HG02798 (cell line): ENCODE measurements around the gene SRSF10.
"Not testable (repeated sequence)": the region's sequence is repeated elsewhere in the genome, so short reads cannot be mapped to it uniquely, and the experiment has no call there.

Experiments
- ATAC-seq: cut with Tn5 transposase; IDR thresholded peaks from one replicate; pipeline ENCODE4 v1.9.1; 2021; ENCODE audit warnings: mild to moderate bottlenecking; ENCODE audit not compliant: unreplicated experiment, poor library complexity

SRSF10 gene

GRCh38 chr1:23959461-23960290 lies 20.5 kb downstream of the SRSF10 start, which contains the start of gene PNRC2:
Gene PNRC2 (plus strand): TSS chr1:23959828. CDS start chr1:23961458, 1,630 bp downstream.
- ATAC-seq = peak; percentile 87

- peak; percentile 61 for ATAC-seq
Observed at GRCh38 chr1:23958810-23959460, 21.2 kb downstream of the SRSF10 start.

GRCh38 chr1:23958040-23958809 lies 21.9 kb downstream of the SRSF10 start:
- ATAC-seq = not testable (repeated sequence)

GRCh38 chr1:23957096-23957495 lies 23.0 kb downstream of the SRSF10 start:
- ATAC-seq = no peak

- ATAC-seq = no peak
Observed at GRCh38 chr1:23953020-23953419, 27.1 kb downstream of the SRSF10 start.

- no peak for ATAC-seq
Observed at GRCh38 chr1:23947366-23947765, 32.8 kb downstream of the SRSF10 start.

DNA sequence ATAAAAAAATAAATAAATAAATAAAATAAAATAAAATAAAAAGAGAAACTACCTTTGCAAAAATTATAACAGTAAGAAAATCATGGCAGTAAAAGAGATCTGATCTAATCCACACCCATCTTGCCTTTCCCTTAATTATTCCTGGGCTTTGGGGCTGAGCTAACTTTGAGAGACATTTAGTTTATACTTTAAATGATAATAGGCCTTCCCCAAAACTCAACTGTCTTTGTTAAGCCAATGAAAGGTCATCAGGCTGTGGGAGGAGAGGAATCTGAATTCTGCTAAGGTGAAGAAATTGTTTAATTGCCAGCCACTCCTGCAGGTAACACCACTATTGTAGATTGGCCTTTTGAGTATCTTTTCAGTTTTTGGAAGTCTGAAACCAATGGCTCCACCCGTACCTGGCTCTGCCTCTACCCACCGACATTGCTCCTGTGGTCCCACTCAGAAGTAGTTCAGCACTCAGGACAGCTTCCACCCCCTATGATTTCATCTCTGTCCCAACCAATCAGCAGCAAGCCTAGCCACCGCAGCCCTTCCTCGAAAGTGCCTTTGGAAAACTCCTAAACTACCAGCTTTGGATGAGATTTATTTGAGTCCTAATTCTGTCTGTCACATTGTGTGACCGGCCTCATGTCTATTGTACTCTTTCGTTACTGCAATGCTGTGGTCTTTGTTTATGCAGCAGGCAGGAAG lies 43.5 kb downstream of the SRSF10 start:
- no peak for ATAC-seq

- no peak for ATAC-seq
Observed at GRCh38 chr1:23931491-23931880, 48.6 kb downstream of the SRSF10 start.

GRCh38 chr1:23930861-23931490 lies 49.2 kb downstream of the SRSF10 start:
- no peak for ATAC-seq

- ATAC-seq = no peak
Observed at GRCh38 chr1:23930270-23930669, 49.9 kb downstream of the SRSF10 start.

DNA sequence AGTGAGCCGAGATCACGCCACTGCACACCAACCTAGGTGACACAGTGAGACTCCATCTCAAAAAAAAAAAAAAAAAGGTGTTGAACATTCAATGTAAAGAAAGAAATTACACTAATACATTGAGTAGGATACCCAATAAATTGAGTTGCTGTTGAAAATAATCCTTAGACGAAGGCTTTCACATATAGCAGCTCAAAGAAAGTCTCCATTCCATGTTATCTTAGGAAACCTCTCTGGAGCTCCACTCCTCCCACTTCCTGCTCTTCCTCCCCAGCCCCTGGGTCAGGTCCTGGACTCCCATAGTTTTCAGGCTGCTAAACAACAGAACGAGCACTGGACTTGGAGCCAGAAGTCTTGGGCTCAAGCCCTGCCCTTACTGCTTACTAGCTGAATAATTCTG lies 51.3 kb downstream of the SRSF10 start:
- no peak for ATAC-seq

DNA sequence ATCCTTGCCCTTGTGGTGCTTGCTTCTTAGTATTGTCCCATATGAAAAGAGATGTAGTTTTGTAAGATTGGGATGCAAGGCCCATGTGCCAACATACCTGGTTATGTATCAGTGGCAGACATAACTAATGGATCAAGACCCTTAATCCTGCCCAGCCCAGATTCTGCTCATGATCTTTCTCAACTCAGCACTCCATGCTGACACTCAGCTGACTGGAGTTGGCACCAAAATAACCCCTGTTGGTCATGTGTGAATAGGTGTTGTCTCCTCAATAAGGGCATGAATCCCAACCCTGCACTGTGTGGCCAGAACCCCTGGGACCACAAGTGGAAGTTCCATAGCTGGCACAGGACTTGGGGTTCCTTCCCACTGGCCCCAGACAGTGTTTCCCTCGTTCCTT lies 53.0 kb downstream of the SRSF10 start:
- no peak for ATAC-seq

DNA sequence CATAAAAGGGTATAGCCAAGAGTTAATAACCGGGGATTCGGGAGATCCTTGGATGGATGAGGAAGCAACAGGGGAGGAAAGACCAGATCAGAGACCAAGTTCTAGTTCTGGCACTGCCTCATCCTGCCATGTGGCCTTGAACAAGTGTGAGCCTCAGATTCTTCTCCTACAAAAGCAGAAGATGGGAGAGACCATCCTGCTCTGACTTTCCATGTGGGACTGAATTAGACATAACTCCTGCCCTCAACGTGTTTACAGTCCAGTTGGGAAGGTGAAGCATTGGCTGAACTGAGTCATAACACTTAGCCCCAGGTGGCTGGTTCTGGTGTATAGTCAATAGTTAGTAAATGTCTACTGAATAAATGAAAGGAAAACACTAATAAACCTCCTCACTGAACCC lies 54.8 kb downstream of the SRSF10 start:
- ATAC-seq = no peak

DNA sequence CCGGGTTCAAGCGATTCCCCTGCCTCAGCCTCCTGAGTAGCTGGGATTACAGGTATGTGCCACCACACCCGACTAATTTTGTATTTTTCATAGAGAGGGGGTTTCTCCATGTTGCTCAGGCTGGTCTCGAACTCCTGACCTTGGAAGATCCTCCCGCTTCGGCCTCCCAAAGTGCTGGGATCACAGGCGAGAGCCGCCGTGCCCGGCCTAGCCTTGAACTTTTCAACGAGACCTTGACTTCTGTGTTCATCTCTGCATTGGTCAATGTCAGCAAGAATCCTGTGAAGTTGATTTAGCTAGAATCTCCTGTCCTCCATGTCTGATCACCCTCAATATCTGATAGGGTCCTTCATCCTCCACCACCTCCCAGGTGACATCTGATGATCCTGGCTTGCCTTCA lies 55.5 kb downstream of the SRSF10 start:
- no peak for ATAC-seq

- ATAC-seq = no peak
Observed at GRCh38 chr1:23923592-23924499, 56.3 kb downstream of the SRSF10 start.

DNA sequence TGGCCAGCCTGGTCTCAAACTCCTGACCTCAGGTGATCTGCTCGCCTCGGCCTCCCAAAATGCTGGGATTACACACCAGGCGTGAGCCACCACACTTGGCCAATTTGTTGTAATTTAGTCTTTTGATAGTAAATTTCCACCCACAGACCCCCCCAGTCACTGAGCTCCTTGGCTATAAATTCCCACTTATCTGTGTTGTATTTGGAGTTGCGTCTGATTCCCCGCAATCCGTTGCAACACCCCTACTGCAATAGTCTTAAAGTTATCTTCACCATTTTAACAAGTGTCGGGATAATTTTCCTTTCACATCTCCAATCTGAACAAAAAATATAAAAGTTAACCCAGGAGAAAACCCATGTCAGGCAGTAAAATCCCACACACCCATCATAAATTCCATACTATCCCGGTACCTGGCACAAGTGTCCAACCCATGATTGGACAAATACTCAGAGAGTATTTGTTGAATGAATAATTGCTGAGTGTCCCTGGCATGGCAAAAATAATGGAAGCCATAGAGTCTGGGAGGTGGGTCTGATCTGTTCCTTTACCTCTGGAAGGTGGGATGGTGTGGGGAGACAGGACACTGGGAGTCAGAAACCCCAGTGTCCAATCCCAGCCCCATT lies 57.7 kb downstream of the SRSF10 start:
- ATAC-seq = no peak

GRCh38 chr1:23916209-23917131 lies 63.7 kb downstream of the SRSF10 start:
- peak; percentile 73 for ATAC-seq
